IMR-90 (cell line): ENCODE data around the gene HTN1. TPM values are rescaled to one million over a fixed set of nuclear protein-coding genes. Genes with fewer than 3 reads are reported as not detected.
"Not testable (repeated sequence)": the region's sequence is repeated elsewhere in the genome, so short reads cannot be mapped to it uniquely, and the experiment has no call there.

ENCODE experiments used
- ATAC-seq: fragments of 200-7000 bp; cut with Tn5 transposase; 2 replicates; pipeline ENCODE4 v1.9.1; 2020; ENCODE audit warnings: low read depth, mild to moderate bottlenecking, moderate library complexity
- BruUV-seq: library from RNA; stranded (reverse); fragments of 400-500 nt; replicated peaks from 2 replicates; lab custom pipeline; 2021; lab: Mats Ljungman, UMichigan
- CTCF ChIA-PET: fragments of 300-600 bp; formaldehyde crosslinking; extraction: SDS; loops from one replicate; lab custom pipeline; 2021; ENCODE audit warnings: antibody characterized with exemption; lab: Yijun Ruan, JAX
- POLR2A ChIA-PET: fragments of 300-600 bp; sonication (Branson Sonifier 250); formaldehyde crosslinking; loops from one replicate; lab custom pipeline; 2022; ENCODE audit warnings: antibody characterized with exemption; ENCODE audit not compliant: unreplicated experiment; lab: Charles Lee
- DNase-seq: peaks from one replicate; pipeline ENCODE4 v3.0.0; 2013
- H2AFZ ChIP-seq: replicated peaks from 2 replicates; pipeline ENCODE3; 2013; ENCODE audit warnings: low read length, mild to moderate bottlenecking; ENCODE audit not compliant: poor library complexity
- H2AK5ac ChIP-seq: 2 replicates; pipeline ENCODE4 v1.6.1; 2013; ENCODE audit warnings: low read depth, low read length, inconsistent platforms
- H2AK9ac ChIP-seq: replicated peaks from 2 replicates; pipeline ENCODE3; 2013; ENCODE audit warnings: mild to moderate bottlenecking, low read depth, low read length, moderate library complexity; ENCODE audit not compliant: poor library complexity
- H2BK120ac ChIP-seq: 2 replicates; pipeline ENCODE4 v1.6.1; 2013; ENCODE audit warnings: low read depth, low read length, inconsistent platforms
- H2BK15ac ChIP-seq: 3 replicates; pipeline ENCODE4 v1.6.1; 2013; ENCODE audit warnings: low read depth, low read length, inconsistent platforms
- H2BK20ac ChIP-seq: 2 replicates; pipeline ENCODE4 v1.6.1; 2013; ENCODE audit warnings: low read depth, mild to moderate bottlenecking, inconsistent platforms, low read length, moderate library complexity
- H2BK5ac ChIP-seq: 2 replicates; pipeline ENCODE4 v1.6.1; 2013; ENCODE audit warnings: mild to moderate bottlenecking, low read depth, low read length, inconsistent platforms; ENCODE audit not compliant: poor library complexity, severe bottlenecking
- H3K14ac ChIP-seq: replicated peaks from 2 replicates; pipeline ENCODE4 v1.6.1; 2013; ENCODE audit warnings: low read depth, low read length, inconsistent platforms
- H3K18ac ChIP-seq: 2 replicates; pipeline ENCODE4 v1.6.1; 2013; ENCODE audit warnings: low read depth, low read length, control low read depth
- H3K23ac ChIP-seq: 2 replicates; pipeline ENCODE4 v1.6.1; 2013; ENCODE audit warnings: low read depth, low read length, inconsistent platforms
- H3K27ac ChIP-seq: 2 replicates; pipeline ENCODE4 v1.5.1; 2013; ENCODE audit warnings: mild to moderate bottlenecking, control low read depth, low read length; ENCODE audit not compliant: insufficient read depth
- H3K27me3 ChIP-seq: 2 replicates; pipeline ENCODE4 v1.6.1; 2013; ENCODE audit warnings: low read length; ENCODE audit not compliant: control insufficient read depth, insufficient read depth
- H3K36me3 ChIP-seq: 2 replicates; pipeline ENCODE4 v1.6.1; 2013; ENCODE audit warnings: low read length, mixed read lengths; ENCODE audit not compliant: control insufficient read depth, insufficient read depth
- H3K4ac ChIP-seq: 2 replicates; pipeline ENCODE4 v1.6.1; 2013; ENCODE audit warnings: low read depth, low read length, inconsistent platforms
- H3K4me1 ChIP-seq: 2 replicates; pipeline ENCODE4 v1.6.1; 2013; ENCODE audit warnings: low read length, mixed read lengths; ENCODE audit not compliant: control insufficient read depth, insufficient read depth
- H3K4me2 ChIP-seq: 2 replicates; pipeline ENCODE4 v1.6.1; 2013; ENCODE audit warnings: low read depth, mild to moderate bottlenecking, control low read depth, low read length, moderate library complexity
- H3K4me3 ChIP-seq: 2 replicates; pipeline ENCODE4 v1.5.1; 2013; ENCODE audit warnings: low read depth, mild to moderate bottlenecking, control low read depth, low read length, moderate library complexity; ENCODE audit not compliant: insufficient read depth
- H3K56ac ChIP-seq: 2 replicates; pipeline ENCODE4 v1.6.1; 2013; ENCODE audit warnings: low read length, inconsistent platforms; ENCODE audit not compliant: insufficient read depth; ENCODE audit errors: extremely low read depth
- H3K79me1 ChIP-seq, 2 experiments: 2 replicates each; pipeline ENCODE4 v1.6.1; 2013; ENCODE audit warnings: low read length in 2 of 2, inconsistent platforms in 1 of 2, low read depth in 1 of 2
- H3K9ac ChIP-seq: 2 replicates; pipeline ENCODE4 v1.6.1; 2013; ENCODE audit warnings: low read depth, low read length, control low read depth
- H3K9me1 ChIP-seq: 2 replicates; pipeline ENCODE4 v1.6.1; 2013; ENCODE audit warnings: low read length, inconsistent platforms; ENCODE audit not compliant: insufficient read depth
- H3K9me3 ChIP-seq: 2 replicates; pipeline ENCODE4 v1.6.1; 2013; ENCODE audit warnings: low read length; ENCODE audit not compliant: control insufficient read depth, insufficient read depth
- H4K20me1 ChIP-seq: 2 replicates; pipeline ENCODE4 v1.6.1; 2013; ENCODE audit warnings: low read length, inconsistent platforms; ENCODE audit not compliant: insufficient read depth
- H4K5ac ChIP-seq: 2 replicates; pipeline ENCODE4 v1.6.1; 2013; ENCODE audit warnings: mild to moderate bottlenecking, low read depth, low read length, control low read depth
- H4K8ac ChIP-seq, 2 experiments: 2 replicates each; pipeline ENCODE4 v1.6.1; 2013; ENCODE audit warnings: low read depth in 2 of 2, low read length in 2 of 2, control low read depth in 1 of 2, inconsistent platforms in 1 of 2
- H4K91ac ChIP-seq: 2 replicates; pipeline ENCODE4 v1.6.1; 2013; ENCODE audit warnings: low read depth, low read length, inconsistent platforms; ENCODE audit not compliant: insufficient read depth
- WGBS, 2 experiments: methylation state at CpG; one replicate each; pipeline versions ENCODE4 v1.1.5 to v1.1.7; 2013; ENCODE audit warnings: missing lambda C conversion rate in 2 of 2; ENCODE audit not compliant: insufficient read length in 1 of 2; ENCODE audit errors: extremely low coverage in 2 of 2; 5-methylcytosine and 5-hydroxymethylcytosine counted together
- dilution Hi-C: fragments of 300-500 bp; cut with HindIII; formaldehyde crosslinking; loops from one replicate; pipeline ENCODE4 v1.14.3; 2018; ENCODE audit warnings: low sequenced_read_pairs; ENCODE audit not compliant: unreplicated experiment
- in situ Hi-C: fragments of 300-500 bp; cut with MboI; formaldehyde crosslinking; loops from 3 replicates; pipeline ENCODE4 v1.14.3; 2019; ENCODE audit warnings: low sequenced_read_pairs, inconsistent platforms, mixed read lengths
- intact Hi-C: fragments of 100-400 bp; cut with micrococcal nuclease; formaldehyde crosslinking; loops from 2 replicates; pipeline ENCODE4 v1.10.0; 2022
- polyA plus RNA-seq, 3 experiments: library from polyadenylated mRNA; depleted of rRNA; stranded (reverse); fragments of >200 nt; gene quantifications; 2 replicates each; pipeline ENCODE4 v1.2.3, GENCODE V29; 2012; ENCODE audit warnings: low replicate concordance in 1 of 3
- total RNA-seq: library from RNA; depleted of rRNA; stranded (reverse); fragments of >200 nt; gene quantifications from 2 replicates; pipeline ENCODE4 v1.2.3, GENCODE V29; 2012

HTN1 gene
- total and polyA plus RNA-seq, 2 of the 4 experiments (the other 2 are of a cell fraction): not detected

- intact Hi-C loops, BruUV-seq, H2BK15ac ChIP-seq, H3K56ac ChIP-seq, H2AK9ac ChIP-seq, H3K4ac ChIP-seq, H3K9me1 ChIP-seq, dilution Hi-C loops, H2AK5ac ChIP-seq, H3K9me3 ChIP-seq, H2BK20ac ChIP-seq, H3K79me1 ChIP-seq, H4K20me1 ChIP-seq, POLR2A ChIA-PET, H3K4me2 ChIP-seq, H3K9ac ChIP-seq, H3K36me3 ChIP-seq, H3K14ac ChIP-seq, H2BK120ac ChIP-seq, in situ Hi-C loops, ATAC-seq, DNase-seq, H3K4me1 ChIP-seq, H3K4me3 ChIP-seq, H3K18ac ChIP-seq, H2AFZ ChIP-seq, H3K23ac ChIP-seq, H3K27ac ChIP-seq, H4K5ac ChIP-seq, H4K8ac ChIP-seq, H3K27me3 ChIP-seq, H2BK5ac ChIP-seq, H4K91ac ChIP-seq: not testable (repeated sequence)
- CTCF ChIA-PET: interaction anchor here (0.6 kb wide), 1 partner anchor 14 kb away, joined by 3 read pairs; no protein-coding TSS in a partner anchor
- no CpG with 5 or more reads among the region's 1 CpG for WGBS, 2 experiments
Observed at GRCh38 chr4:70056534-70056933, 6.3 kb downstream of the HTN1 start.
